K562 (cell line): ENCODE results near the gene ROMO1. TPM values are rescaled to one million over a fixed set of nuclear protein-coding genes. Genes with fewer than 3 reads are reported as not detected.

Experiments used
- ATAC-seq: fragments of 200-7000 bp; cut with Tn5 transposase; 3 replicates; pipeline ENCODE4 v1.9.1; 2020; ENCODE audit warnings: moderate library complexity
- BruUV-seq: library from RNA; stranded (reverse); fragments of 400-500 nt; replicated peaks from 2 replicates; lab custom pipeline; 2021; lab: Mats Ljungman, UMichigan
- CTCF ChIA-PET: fragments of 300-600 bp; formaldehyde crosslinking; extraction: SDS; loops from one replicate; lab custom pipeline; 2021; ENCODE audit warnings: low intra/inter-chr PET ratio; lab: Yijun Ruan, JAX
- POLR2A ChIA-PET: fragments of 300-600, 350-650 bp; sonication (Branson Sonifier 250); formaldehyde crosslinking; extraction: SDS; loops from one replicate; lab custom pipeline; 2021; ENCODE audit warnings: antibody characterized with exemption, inconsistent platforms; lab: Yijun Ruan, JAX
- DNase-seq, 4 experiments: peaks; one replicate each; pipeline versions ENCODE4 v3.0.0 to v3.0.0-alpha.2; 2011 to 2018; ENCODE audit warnings: low spot score in 3 of 4, mixed read lengths in 3 of 4; ENCODE audit errors: extremely low read depth in 1 of 4
- FAIRE-seq: peaks from 2 replicates; lab custom pipeline; 2011; peaks lifted over from hg19 to GRCh38; lab: Jason Lieb, UNC
- H2AFZ ChIP-seq: 2 replicates; pipeline ENCODE4 v1.6.0; 2011; ENCODE audit warnings: low read depth, low read length, control low read depth, inconsistent platforms
- H3K27ac ChIP-seq: fragments of 200-600 bp; 3 replicates; pipeline ENCODE4 v1.8.0; 2011; ENCODE audit warnings: low read depth, mild to moderate bottlenecking, control low read depth, inconsistent platforms, low read length, moderate library complexity, mixed read lengths; ENCODE audit errors: extremely low read depth
- H3K27me3 ChIP-seq, 2 experiments: fragments of 300-600 bp in 1 of 2; 2 replicates in 1 of 2; 3 replicates in 1 of 2; pipeline versions ENCODE4 v1.6.0 to v1.8.0; 2011; ENCODE audit warnings: inconsistent platforms in 2 of 2, low read length in 2 of 2, mild to moderate bottlenecking in 1 of 2, mixed read lengths in 1 of 2, moderate library complexity in 1 of 2; ENCODE audit not compliant: control insufficient read depth in 2 of 2, insufficient read depth in 2 of 2
- H3K36me3 ChIP-seq: fragments of 300-600 bp; 3 replicates; pipeline ENCODE4 v1.8.0; 2011; ENCODE audit warnings: mild to moderate bottlenecking, low read length, inconsistent platforms; ENCODE audit not compliant: control insufficient read depth, insufficient read depth
- H3K4me1 ChIP-seq, 2 experiments: fragments of 200-600 bp in 1 of 2; replicated peaks in 1 of 2; 2 replicates in 1 of 2; 3 replicates in 1 of 2; pipeline versions ENCODE4 v1.5.1 to v1.8.0; 2011; ENCODE audit warnings: inconsistent platforms in 2 of 2, low read length in 2 of 2, mild to moderate bottlenecking in 1 of 2, mixed read lengths in 1 of 2, moderate library complexity in 1 of 2; ENCODE audit not compliant: control insufficient read depth in 2 of 2, insufficient read depth in 2 of 2
- H3K4me2 ChIP-seq: 2 replicates; pipeline ENCODE4 v1.6.1; 2011; ENCODE audit warnings: low read length, control low read depth, inconsistent platforms, mixed read lengths; ENCODE audit not compliant: insufficient read depth
- H3K4me3 ChIP-seq: fragments of 200-600 bp; sonication (generic), shearing (Covaris generic); 2 replicates; pipeline ENCODE4 v1.5.1; 2016; ENCODE audit warnings: control low read depth, inconsistent platforms
- H3K79me2 ChIP-seq: fragments of 200-600 bp; 3 replicates; pipeline ENCODE4 v1.8.0; 2011; ENCODE audit warnings: low read length, inconsistent platforms; ENCODE audit not compliant: control insufficient read depth, insufficient read depth
- H3K9ac ChIP-seq, 2 experiments: 2 replicates each; pipeline versions ENCODE4 v1.6.0 to v1.6.1; 2011; ENCODE audit warnings: low read depth in 2 of 2, low read length in 2 of 2, control low read depth in 1 of 2, inconsistent platforms in 1 of 2, mild to moderate bottlenecking in 1 of 2, mixed read lengths in 1 of 2; ENCODE audit not compliant: insufficient read depth in 1 of 2
- H3K9me1 ChIP-seq: one replicate; pipeline ENCODE4 v1.6.0; 2011; ENCODE audit warnings: inconsistent platforms, mild to moderate bottlenecking, low read length, moderate library complexity; ENCODE audit not compliant: control insufficient read depth, insufficient read depth
- H3K9me3 ChIP-seq: replicated peaks from 2 replicates; pipeline ENCODE4 v1.5.1; 2011; ENCODE audit warnings: low read depth, low read length, inconsistent platforms; ENCODE audit not compliant: control insufficient read depth, insufficient read depth
- H4K20me1 ChIP-seq: replicated peaks from 2 replicates; pipeline ENCODE4 v1.6.1; 2011; ENCODE audit warnings: low read length, inconsistent platforms, mixed read lengths; ENCODE audit not compliant: control insufficient read depth, insufficient read depth
- CBX3 ChIP-seq, 2 experiments: IDR thresholded peaks; 1 replicate in 1 of 2; 2 replicates in 1 of 2; pipeline ENCODE4 v1.6.1; 2012; ENCODE audit warnings: inconsistent platforms in 2 of 2, low read length in 2 of 2, borderline replicate concordance in 1 of 2, control low read depth in 1 of 2
- HOMEZ ChIP-seq: fragments of 250-450 bp; sonication (Bioruptor Pico); IDR thresholded peaks from 2 replicates; pipeline ENCODE4 v1.4.0; 2020; ENCODE audit warnings: mild to moderate bottlenecking, moderate library complexity
- LEF1 ChIP-seq: fragments of 450-650 bp; IDR thresholded peaks from 2 replicates; pipeline ENCODE4 v1.6.1; 2016; ENCODE audit warnings: mild to moderate bottlenecking
- NONO ChIP-seq, 2 experiments: fragments of 200-400 bp in 1 of 2; fragments of 450-650 bp in 1 of 2; formaldehyde crosslinking in 1 of 2; IDR thresholded peaks; 2 replicates each; pipeline ENCODE4 v1.6.1; 2017; ENCODE audit warnings: low read depth in 2 of 2, mild to moderate bottlenecking in 2 of 2, moderate library complexity in 2 of 2, low read length in 1 of 2
- NR2F6 ChIP-seq: fragments of 450-650 bp; formaldehyde crosslinking; IDR thresholded peaks from 2 replicates; pipeline ENCODE4 v1.4.0; 2020; ENCODE audit warnings: mild to moderate bottlenecking
- RBM14 ChIP-seq: fragments of 200-400 bp; formaldehyde crosslinking; IDR thresholded peaks from 2 replicates; pipeline ENCODE4 v1.6.1; 2018; ENCODE audit warnings: low read depth, mild to moderate bottlenecking, low read length, moderate library complexity, borderline replicate concordance; ENCODE audit not compliant: insufficient read depth
- ZKSCAN8 ChIP-seq: fragments of 200-800 bp; sonication (Bioruptor generic); IDR thresholded peaks from 2 replicates; pipeline ENCODE4 v1.6.1; 2016; ENCODE audit warnings: missing genetic modification characterization, missing compliant biosample characterization
- ZNF274 ChIP-seq: IDR thresholded peaks from 2 replicates; pipeline ENCODE4 v1.6.1; 2011; ENCODE audit warnings: low read depth, mild to moderate bottlenecking, low read length, moderate library complexity, borderline replicate concordance
- ZNF347 ChIP-seq: fragments of 450-650 bp; formaldehyde crosslinking; IDR thresholded peaks from 2 replicates; pipeline ENCODE4 v1.4.0; 2020; ENCODE audit warnings: low read depth, mild to moderate bottlenecking, moderate library complexity
- ZNF780A ChIP-seq: fragments of 250-450 bp; sonication (Bioruptor Pico); IDR thresholded peaks from 2 replicates; pipeline ENCODE4 v1.5.0; 2021; ENCODE audit warnings: mild to moderate bottlenecking
- WGBS: fragments of 100-300 bp; shearing (Covaris generic); methylation state at CpG from one replicate; pipeline ENCODE4 v1.1.6; 2016; ENCODE audit warnings: low coverage, mixed read lengths; ENCODE audit not compliant: insufficient coverage; ENCODE audit errors: missing lambda C conversion rate; 5-methylcytosine and 5-hydroxymethylcytosine counted together
- in situ Hi-C: fragments of 300-500 bp; cut with MboI; formaldehyde crosslinking; loops from 4 replicates; pipeline ENCODE4 v1.15.0; 2018; ENCODE audit warnings: inconsistent platforms, mixed read lengths
- intact Hi-C: fragments of 100-400 bp; cut with micrococcal nuclease; formaldehyde crosslinking; loops from 2 replicates; pipeline ENCODE4 v1.14.2; 2022
- polyA plus RNA-seq, 8 experiments: library from polyadenylated mRNA; depleted of rRNA in 4 of 8; stranded (reverse) in 5 of 8; unstranded in 3 of 8; fragments of >200 nt; fragmentation: Nextera tagmentation in 2 of 8; fragmentation: Illumina TruSeq in 1 of 8; extraction: Ambion mirVana in 2 of 8; extraction: Trizol in 1 of 8; gene quantifications; 2 replicates each; pipeline versions ENCODE4 v1.2.1 to v1.2.3, GENCODE V29; 2011 to 2014; ENCODE audit warnings: inconsistent platforms in 1 of 8, missing spikeins in 1 of 8
- total RNA-seq, 7 experiments: library from RNA; depleted of rRNA in 6 of 7; stranded (reverse); fragments of >200 nt in 6 of 7; fragmentation: Illumina TruSeq in 2 of 7; extraction: Trizol in 2 of 7; gene quantifications; 2 replicates each; pipeline versions ENCODE4 v1.2.1 to v1.2.3, GENCODE V29; 2011 to 2021; ENCODE audit warnings: low replicate concordance in 1 of 7
- TF ChIP-seq, protein P1 (sequence below): fragments of 250-450 bp; sonication (Bioruptor Pico); IDR thresholded peaks from 2 replicates; pipeline ENCODE4 v1.4.0; 2020

ROMO1 gene
- total and polyA plus RNA-seq, 9 of the 15 experiments (the other 6 are each of a cell fraction or from before 2014, with no cell fraction given) = 31.8 to 741 (median 226) TPM

DNA sequence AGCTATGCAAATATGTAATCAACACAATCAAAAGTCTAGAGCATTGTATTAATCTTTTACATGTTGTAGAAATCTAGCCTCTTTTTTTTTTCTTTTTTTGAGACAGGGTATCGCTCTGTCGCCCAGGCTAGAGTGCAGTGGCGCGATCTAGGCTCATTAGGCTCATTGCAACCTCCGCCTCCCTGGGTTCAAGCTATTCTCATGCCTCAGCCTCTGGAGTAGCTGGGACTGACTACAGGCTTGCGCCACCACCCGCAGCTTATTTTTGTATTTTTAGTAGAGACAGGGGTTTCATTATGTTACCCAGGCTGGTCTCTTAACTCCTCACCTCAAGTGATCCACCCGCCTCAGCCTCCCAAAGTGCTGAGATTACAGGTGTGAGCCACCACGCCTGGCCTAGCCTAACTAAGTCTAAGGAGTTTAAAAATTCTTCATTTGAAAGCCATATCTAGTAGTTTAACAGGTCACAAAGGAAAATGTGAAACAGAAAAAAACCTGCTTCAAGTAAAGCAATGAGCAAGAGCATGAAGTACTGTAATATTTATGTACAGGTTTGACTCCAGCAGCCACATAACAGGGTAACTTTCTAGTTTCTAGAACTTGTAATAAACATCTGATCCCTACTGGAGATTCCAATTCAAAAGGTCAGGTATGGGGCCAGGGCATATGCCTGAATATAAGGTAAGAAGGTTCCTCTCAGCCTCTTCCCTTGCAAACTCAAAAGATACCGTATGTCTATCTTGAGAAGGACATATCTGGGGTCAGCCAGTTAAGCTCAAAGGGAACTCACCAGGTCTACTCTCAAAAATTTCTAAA is 38.9 kb upstream of the ROMO1 start:
- Histone ChIP-seq H3K4me2 (0 out of 2 replicates have a peak overlapping the region, but pooled peaks have one; percentile 89), H3K9me1 (no peaks in the 10 kb centered on the region), H3K9ac (no peak overlapping the region; a peak in 1 of 4 replicates), H3K36me3 (peaks cover 23% of the 10 kb centered on the region; the same call in 2 of the 3 replicates), H3K9me3 (no peaks in the 10 kb centered on the region), H3K79me2 (peaks cover 98% of the 10 kb centered on the region), H3K27ac (no peak overlapping the region), H3K4me1 (peaks cover 22 to 24% of the 10 kb centered on the region in 2 experiments; a peak in 4 of 5 replicates), H4K20me1 (peaks cover 46% of the 10 kb centered on the region), H2AFZ (no peak overlapping the region), H3K27me3 (no peaks in the 10 kb centered on the region), H3K4me3 (no peak overlapping the region)
- ATAC-seq (no peak), DNase-seq (no peak), FAIRE-seq (no peak)
- intact Hi-C loops = loop anchor here (5.0 kb wide), 1 partner anchor 43 kb away; the partner anchor contains the start of gene SPAG4
- ChIA-PET CTCF (no interaction called here), POLR2A (interaction anchor here (0.6 to 1.5 kb wide), 9 partner anchors 8 to 162 kb away, joined by 3 to 4 read pairs (median 3); partner anchors contain the start of gene RBM39)
- no TSS peak for BruUV-seq
- in situ Hi-C loops = no loop called here
- WGBS = 76% methylated on average over 9 of the region's 10 CpGs
- TF ChIP-seq NONO (IDR thresholded peaks at IDR 0.05; ENCODE audit: low read depth in 2 of 2, low read length in 1 of 2) = no peak
- TF ChIP-seq, protein P1, sequence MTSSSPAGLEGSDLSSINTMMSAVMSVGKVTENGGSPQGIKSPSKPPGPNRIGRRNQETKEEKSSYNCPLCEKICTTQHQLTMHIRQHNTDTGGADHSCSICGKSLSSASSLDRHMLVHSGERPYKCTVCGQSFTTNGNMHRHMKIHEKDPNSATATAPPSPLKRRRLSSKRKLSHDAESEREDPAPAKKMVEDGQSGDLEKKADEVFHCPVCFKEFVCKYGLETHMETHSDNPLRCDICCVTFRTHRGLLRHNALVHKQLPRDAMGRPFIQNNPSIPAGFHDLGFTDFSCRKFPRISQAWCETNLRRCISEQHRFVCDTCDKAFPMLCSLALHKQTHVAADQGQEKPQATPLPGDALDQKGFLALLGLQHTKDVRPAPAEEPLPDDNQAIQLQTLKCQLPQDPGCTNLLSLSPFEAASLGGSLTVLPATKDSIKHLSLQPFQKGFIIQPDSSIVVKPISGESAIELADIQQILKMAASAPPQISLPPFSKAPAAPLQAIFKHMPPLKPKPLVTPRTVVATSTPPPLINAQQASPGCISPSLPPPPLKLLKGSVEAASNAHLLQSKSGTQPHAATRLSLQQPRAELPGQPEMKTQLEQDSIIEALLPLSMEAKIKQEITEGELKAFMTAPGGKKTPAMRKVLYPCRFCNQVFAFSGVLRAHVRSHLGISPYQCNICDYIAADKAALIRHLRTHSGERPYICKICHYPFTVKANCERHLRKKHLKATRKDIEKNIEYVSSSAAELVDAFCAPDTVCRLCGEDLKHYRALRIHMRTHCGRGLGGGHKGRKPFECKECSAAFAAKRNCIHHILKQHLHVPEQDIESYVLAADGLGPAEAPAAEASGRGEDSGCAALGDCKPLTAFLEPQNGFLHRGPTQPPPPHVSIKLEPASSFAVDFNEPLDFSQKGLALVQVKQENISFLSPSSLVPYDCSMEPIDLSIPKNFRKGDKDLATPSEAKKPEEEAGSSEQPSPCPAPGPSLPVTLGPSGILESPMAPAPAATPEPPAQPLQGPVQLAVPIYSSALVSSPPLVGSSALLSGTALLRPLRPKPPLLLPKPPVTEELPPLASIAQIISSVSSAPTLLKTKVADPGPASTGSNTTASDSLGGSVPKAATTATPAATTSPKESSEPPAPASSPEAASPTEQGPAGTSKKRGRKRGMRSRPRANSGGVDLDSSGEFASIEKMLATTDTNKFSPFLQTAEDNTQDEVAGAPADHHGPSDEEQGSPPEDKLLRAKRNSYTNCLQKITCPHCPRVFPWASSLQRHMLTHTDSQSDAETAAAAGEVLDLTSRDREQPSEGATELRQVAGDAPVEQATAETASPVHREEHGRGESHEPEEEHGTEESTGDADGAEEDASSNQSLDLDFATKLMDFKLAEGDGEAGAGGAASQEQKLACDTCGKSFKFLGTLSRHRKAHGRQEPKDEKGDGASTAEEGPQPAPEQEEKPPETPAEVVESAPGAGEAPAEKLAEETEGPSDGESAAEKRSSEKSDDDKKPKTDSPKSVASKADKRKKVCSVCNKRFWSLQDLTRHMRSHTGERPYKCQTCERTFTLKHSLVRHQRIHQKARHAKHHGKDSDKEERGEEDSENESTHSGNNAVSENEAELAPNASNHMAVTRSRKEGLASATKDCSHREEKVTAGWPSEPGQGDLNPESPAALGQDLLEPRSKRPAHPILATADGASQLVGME = no peak
- TF ChIP-seq LEF1 = no peak
- no peak for TF ChIP-seq NR2F6
- TF ChIP-seq HOMEZ (CRISPR knock-in tag) = no peak
- no peak for TF ChIP-seq ZNF780A (CRISPR knock-in tag)
- TF ChIP-seq ZNF274 = no peak
- no peak for TF ChIP-seq ZKSCAN8 (CRISPR knock-in tag)
- TF ChIP-seq ZNF347 = no peak
- no peak for TF ChIP-seq CBX3 (IDR thresholded peaks at IDR 0.05; ENCODE audit: borderline replicate concordance in 1 of 2, low read length in 2 of 2)
- no peak for TF ChIP-seq RBM14
